Heart left ventricle (tissue), 13 donors: Measurements from ENCODE around the gene SHC1.

ENCODE experiments used
- POLR2A ChIP-seq, 2 donors: fragments of 450-650 bp; IDR thresholded peaks; one replicate each; pipeline ENCODE4 v1.6.1; 2017; ENCODE audit warnings: antibody characterized with exemption in 2 of 2, mild to moderate bottlenecking in 2 of 2, moderate library complexity in 2 of 2
- TF ChIP-seq, protein P1 (sequence below), 12 donors: fragments of 200-600 bp; sonication (generic) in 4 of 12; IDR thresholded peaks; one replicate each; pipeline versions ENCODE4 v1.5.0 to v1.8.0; 2018 to 2022; ENCODE audit warnings: antibody characterized with exemption in 12 of 12, mild to moderate bottlenecking in 5 of 12
- donor health status: ischemic (EF 13 %, LVEDD 7.1; RV severe dilation, severe dysfunction).
- donor health status: DM: no; HTN: yes; CAD: no.
- donor health status: DM: no; HTN: no; CAD: no.
- donor health status: ischemic (EF 25% LVEDD 6.9; RV normal size, moderate dysfunction).
- donor health status: ischemic (EF 25% LVEDD 5.7; RV mildly dilated, moderate dysfunction).
- donor health status: ischemic (EF 35%, LVEDD 5.7; RV mildly dilated, moderate dysfunction).
- donor health status: nonischemic (EF 11% LVEDD 7.7; RV severe dilation, severe dysfunction).
- donor health status: DM: yes; HTN: yes; CAD: no.
- donor health status: PGD.
- donor health status: ischemic (EF 29% LVEDD 5.4; RV normal size, mild dysfunction).
- donor health status: nonischemic (EF 23%, LVEDD 6.1; RV moderate dilation, normal function).

DNA sequence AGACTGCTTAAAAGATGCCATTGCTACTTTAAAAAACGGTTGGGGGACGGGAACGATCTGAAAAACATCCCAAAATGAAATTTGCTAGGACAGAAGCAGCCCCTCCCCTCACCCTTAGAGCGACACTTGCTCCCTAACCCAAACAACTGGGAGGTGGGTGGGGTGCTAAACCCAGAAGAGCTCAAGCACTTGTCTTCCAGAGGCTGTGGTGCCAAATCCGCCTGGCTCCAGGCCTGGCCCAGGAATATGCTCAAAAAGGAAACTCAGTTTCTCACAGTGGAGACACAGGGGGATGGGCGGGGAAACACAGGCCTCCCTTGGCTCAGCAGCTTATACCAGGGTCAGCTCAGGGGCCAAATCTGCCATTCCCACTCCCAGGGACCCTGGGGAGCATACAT lies 14.0 kb downstream of the SHC1 start:
- TF ChIP-seq, protein P1, sequence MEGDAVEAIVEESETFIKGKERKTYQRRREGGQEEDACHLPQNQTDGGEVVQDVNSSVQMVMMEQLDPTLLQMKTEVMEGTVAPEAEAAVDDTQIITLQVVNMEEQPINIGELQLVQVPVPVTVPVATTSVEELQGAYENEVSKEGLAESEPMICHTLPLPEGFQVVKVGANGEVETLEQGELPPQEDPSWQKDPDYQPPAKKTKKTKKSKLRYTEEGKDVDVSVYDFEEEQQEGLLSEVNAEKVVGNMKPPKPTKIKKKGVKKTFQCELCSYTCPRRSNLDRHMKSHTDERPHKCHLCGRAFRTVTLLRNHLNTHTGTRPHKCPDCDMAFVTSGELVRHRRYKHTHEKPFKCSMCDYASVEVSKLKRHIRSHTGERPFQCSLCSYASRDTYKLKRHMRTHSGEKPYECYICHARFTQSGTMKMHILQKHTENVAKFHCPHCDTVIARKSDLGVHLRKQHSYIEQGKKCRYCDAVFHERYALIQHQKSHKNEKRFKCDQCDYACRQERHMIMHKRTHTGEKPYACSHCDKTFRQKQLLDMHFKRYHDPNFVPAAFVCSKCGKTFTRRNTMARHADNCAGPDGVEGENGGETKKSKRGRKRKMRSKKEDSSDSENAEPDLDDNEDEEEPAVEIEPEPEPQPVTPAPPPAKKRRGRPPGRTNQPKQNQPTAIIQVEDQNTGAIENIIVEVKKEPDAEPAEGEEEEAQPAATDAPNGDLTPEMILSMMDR (IDR thresholded peaks at IDR 0.05): no peak
- no peak for TF ChIP-seq POLR2A (IDR thresholded peaks at IDR 0.05)
